HepG2 (cell line): ENCODE results near the gene NXT2. TPM values are rescaled to one million over a fixed set of nuclear protein-coding genes. Genes with fewer than 3 reads are reported as not detected.

Experiments
- AGO2 ChIP-seq: fragments of 200-400 bp; formaldehyde crosslinking; optimal IDR thresholded peaks from 2 replicates; pipeline ENCODE3; 2017; ENCODE audit warnings: mild to moderate bottlenecking, low read depth, low read length, moderate library complexity
- CBX2 ChIP-seq, 2 experiments: fragments of 200-600 bp in 1 of 2; sonication (generic); formaldehyde crosslinking in 1 of 2; IDR thresholded peaks; 2 replicates each; pipeline versions ENCODE4 v1.7.0 to v1.8.1; 2018 to 2022; ENCODE audit warnings: low read depth in 2 of 2, low read length in 1 of 2, mild to moderate bottlenecking in 1 of 2, missing genetic modification reagents in 1 of 2
- ERF ChIP-seq: IDR thresholded peaks from 2 replicates; pipeline ENCODE4 v1.6.1; 2018; ENCODE audit warnings: missing biosample characterization, missing genetic modification reagents
- GABPB1 ChIP-seq: IDR thresholded peaks from 2 replicates; pipeline ENCODE4 v1.6.1; 2016; ENCODE audit warnings: mild to moderate bottlenecking, missing genetic modification reagents, moderate library complexity, missing compliant biosample characterization
- PHF8 ChIP-seq: sonication (generic); formaldehyde crosslinking; IDR thresholded peaks from 2 replicates; pipeline ENCODE4 v1.5.0; 2020; ENCODE audit warnings: missing genetic modification reagents
- RBFOX2 ChIP-seq: fragments of 200-400 bp; formaldehyde crosslinking; IDR thresholded peaks from 2 replicates; pipeline ENCODE4 v1.6.1; 2017; ENCODE audit warnings: low read depth, mild to moderate bottlenecking, low read length
- SATB2 ChIP-seq: sonication (generic); formaldehyde crosslinking; IDR thresholded peaks from 2 replicates; pipeline ENCODE4 v1.5.0; 2020; ENCODE audit warnings: missing genetic modification reagents
- SP5 ChIP-seq: IDR thresholded peaks from 2 replicates; pipeline ENCODE4 v1.6.1; 2016; ENCODE audit warnings: low read depth, borderline replicate concordance
- ZNF205 ChIP-seq: IDR thresholded peaks from 2 replicates; pipeline ENCODE4 v1.6.1; 2018; ENCODE audit warnings: missing biosample characterization, missing genetic modification reagents
- ZNF768 ChIP-seq: sonication (generic); formaldehyde crosslinking; IDR thresholded peaks from 2 replicates; pipeline ENCODE4 v1.4.0; 2020; ENCODE audit warnings: missing genetic modification reagents
- polyA plus RNA-seq, 8 experiments: library from polyadenylated mRNA; depleted of rRNA in 3 of 8; stranded (reverse) in 7 of 8; unstranded in 1 of 8; fragments of >200 nt; fragmentation: Illumina TruSeq in 4 of 8; extraction: Trizol in 4 of 8; gene quantifications; 2 replicates each; pipeline versions ENCODE4 v1.2.1 to v1.2.3, GENCODE V29; 2011 to 2016; ENCODE audit warnings: low read depth in 4 of 8, missing spikeins in 1 of 8, mixed read lengths in 1 of 8; ENCODE audit not compliant: insufficient read depth in 1 of 8
- total RNA-seq, 5 experiments: library from RNA; depleted of rRNA; stranded (reverse); fragments of >200 nt; fragmentation: Illumina TruSeq; extraction: Trizol; gene quantifications; 2 replicates each; pipeline ENCODE4 v1.2.3, GENCODE V29; 2016; ENCODE audit warnings: low read depth in 1 of 5
- TF ChIP-seq, protein P1 (sequence below): sonication (generic); formaldehyde crosslinking; IDR thresholded peaks from 2 replicates; pipeline ENCODE4 v1.5.0; 2020; ENCODE audit warnings: missing genetic modification reagents, mild to moderate bottlenecking, borderline replicate concordance
- TF ChIP-seq, protein P2 (sequence below): IDR thresholded peaks from 2 replicates; pipeline ENCODE4 v1.6.1; 2016; ENCODE audit warnings: low read depth
- TF ChIP-seq, protein P3 (sequence below): sonication (generic); formaldehyde crosslinking; IDR thresholded peaks from 2 replicates; pipeline ENCODE4 v1.8.0; 2022; ENCODE audit warnings: missing genetic modification reagents, mild to moderate bottlenecking, borderline replicate concordance
- TF ChIP-seq, protein P4 (sequence below): sonication (generic); formaldehyde crosslinking; IDR thresholded peaks from 2 replicates; pipeline ENCODE4 v1.9.0; 2021; ENCODE audit warnings: missing genetic modification reagents, mild to moderate bottlenecking, borderline replicate concordance
- TF ChIP-seq, protein P5 (sequence below): sonication (generic); formaldehyde crosslinking; IDR thresholded peaks from 2 replicates; pipeline ENCODE4 v1.5.0; 2020; ENCODE audit warnings: missing genetic modification reagents
- TF ChIP-seq, protein P6 (sequence below): IDR thresholded peaks from 2 replicates; pipeline ENCODE4 v1.6.1; 2016
- TF ChIP-seq, protein P7 (sequence below): sonication (generic); formaldehyde crosslinking; IDR thresholded peaks from 2 replicates; pipeline ENCODE4 v1.5.0; 2020; ENCODE audit warnings: mild to moderate bottlenecking, missing genetic modification reagents

Gene NXT2
- total and polyA plus RNA-seq, 2 of the 13 experiments (the other 11 are each of a cell fraction or from before 2014, with no cell fraction given): 9.5 to 14.9 TPM

DNA sequence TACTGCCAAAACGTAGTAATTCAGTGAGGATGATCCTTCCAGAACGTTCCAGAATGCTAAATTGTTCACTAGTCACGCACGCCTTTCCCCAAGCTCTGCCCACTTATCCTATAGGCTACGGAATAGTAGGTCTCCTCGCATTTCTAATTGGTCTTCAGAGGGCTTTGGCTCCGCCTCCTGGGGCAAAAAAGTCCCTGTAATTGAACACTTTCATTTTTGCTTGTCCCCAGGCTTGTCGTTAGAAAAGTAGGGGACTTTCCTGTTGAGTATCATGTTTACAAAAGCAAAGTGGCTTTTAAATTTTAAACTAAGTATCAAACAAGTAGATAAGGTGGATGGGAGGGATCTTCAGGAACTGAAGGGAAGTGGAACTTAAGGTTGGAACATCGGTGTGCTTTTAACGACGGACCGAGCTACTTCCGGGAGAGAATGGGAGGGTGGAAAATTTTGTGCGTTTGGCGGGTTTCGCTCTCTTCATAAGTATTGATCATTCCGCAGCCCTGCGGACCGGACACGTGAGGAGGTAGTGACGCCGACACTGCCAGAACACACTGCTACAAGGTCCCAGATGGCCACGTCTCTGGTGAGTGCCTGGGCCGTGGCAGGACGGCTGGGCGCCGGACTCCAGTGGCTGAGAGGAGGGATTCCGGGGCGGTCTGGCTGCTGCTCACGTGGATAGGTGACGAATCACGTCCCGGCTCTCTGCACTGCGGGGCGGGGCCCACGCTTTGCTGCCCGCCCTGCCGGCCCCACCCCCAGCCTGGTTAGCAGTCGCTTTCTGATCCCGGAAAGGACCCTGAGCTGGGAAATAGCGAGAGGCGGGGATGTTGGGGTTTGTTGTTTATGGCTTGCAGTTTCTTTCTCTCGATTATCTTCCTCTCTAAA is at the start of gene NXT2 (continued):
- TF ChIP-seq CBX2 (IDR thresholded peaks at IDR 0.05; ENCODE audit: low read depth, low read length) (no peak), CBX2 (CRISPR knock-in tag; IDR thresholded peaks at IDR 0.05; ENCODE audit: low read depth) (no peak), ZNF205 (no peak), SP5 (CRISPR knock-in tag) (no peak), ZNF768 (CRISPR knock-in tag) (peak; percentile 22; the same call in 1 of the 2 replicates), RBFOX2 (peak; percentile 88), GABPB1 (CRISPR knock-in tag) (peak; percentile 95), PHF8 (CRISPR knock-in tag) (peak; percentile 79), SATB2 (CRISPR knock-in tag) (no peak), ERF (peak; percentile 32; the same call in 1 of the 2 replicates), AGO2 (peak; percentile 20)
- TF ChIP-seq, protein P1, sequence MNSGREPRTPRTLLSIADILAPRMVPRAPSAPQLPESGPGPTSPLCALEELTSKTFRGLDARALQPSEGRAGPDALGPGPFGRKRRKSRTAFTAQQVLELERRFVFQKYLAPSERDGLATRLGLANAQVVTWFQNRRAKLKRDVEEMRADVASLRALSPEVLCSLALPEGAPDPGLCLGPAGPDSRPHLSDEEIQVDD (CRISPR knock-in tag): no peak
- TF ChIP-seq, protein P2, sequence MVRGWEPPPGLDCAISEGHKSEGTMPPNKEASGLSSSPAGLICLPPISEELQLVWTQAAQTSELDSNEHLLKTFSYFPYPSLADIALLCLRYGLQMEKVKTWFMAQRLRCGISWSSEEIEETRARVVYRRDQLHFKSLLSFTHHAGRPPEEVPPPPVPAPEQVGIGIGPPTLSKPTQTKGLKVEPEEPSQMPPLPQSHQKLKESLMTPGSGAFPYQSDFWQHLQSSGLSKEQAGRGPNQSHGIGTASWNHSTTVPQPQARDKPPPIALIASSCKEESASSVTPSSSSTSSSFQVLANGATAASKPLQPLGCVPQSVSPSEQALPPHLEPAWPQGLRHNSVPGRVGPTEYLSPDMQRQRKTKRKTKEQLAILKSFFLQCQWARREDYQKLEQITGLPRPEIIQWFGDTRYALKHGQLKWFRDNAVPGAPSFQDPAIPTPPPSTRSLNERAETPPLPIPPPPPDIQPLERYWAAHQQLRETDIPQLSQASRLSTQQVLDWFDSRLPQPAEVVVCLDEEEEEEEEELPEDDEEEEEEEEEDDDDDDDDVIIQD (CRISPR knock-in tag): no peak
- TF ChIP-seq, protein P3, sequence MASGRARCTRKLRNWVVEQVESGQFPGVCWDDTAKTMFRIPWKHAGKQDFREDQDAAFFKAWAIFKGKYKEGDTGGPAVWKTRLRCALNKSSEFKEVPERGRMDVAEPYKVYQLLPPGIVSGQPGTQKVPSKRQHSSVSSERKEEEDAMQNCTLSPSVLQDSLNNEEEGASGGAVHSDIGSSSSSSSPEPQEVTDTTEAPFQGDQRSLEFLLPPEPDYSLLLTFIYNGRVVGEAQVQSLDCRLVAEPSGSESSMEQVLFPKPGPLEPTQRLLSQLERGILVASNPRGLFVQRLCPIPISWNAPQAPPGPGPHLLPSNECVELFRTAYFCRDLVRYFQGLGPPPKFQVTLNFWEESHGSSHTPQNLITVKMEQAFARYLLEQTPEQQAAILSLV (CRISPR knock-in tag): 0 out of 2 replicates have a peak, but pooled peaks have one; percentile 42
- TF ChIP-seq, protein P4, sequence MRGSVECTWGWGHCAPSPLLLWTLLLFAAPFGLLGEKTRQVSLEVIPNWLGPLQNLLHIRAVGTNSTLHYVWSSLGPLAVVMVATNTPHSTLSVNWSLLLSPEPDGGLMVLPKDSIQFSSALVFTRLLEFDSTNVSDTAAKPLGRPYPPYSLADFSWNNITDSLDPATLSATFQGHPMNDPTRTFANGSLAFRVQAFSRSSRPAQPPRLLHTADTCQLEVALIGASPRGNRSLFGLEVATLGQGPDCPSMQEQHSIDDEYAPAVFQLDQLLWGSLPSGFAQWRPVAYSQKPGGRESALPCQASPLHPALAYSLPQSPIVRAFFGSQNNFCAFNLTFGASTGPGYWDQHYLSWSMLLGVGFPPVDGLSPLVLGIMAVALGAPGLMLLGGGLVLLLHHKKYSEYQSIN (CRISPR knock-in tag): no peak
- TF ChIP-seq, protein P5, sequence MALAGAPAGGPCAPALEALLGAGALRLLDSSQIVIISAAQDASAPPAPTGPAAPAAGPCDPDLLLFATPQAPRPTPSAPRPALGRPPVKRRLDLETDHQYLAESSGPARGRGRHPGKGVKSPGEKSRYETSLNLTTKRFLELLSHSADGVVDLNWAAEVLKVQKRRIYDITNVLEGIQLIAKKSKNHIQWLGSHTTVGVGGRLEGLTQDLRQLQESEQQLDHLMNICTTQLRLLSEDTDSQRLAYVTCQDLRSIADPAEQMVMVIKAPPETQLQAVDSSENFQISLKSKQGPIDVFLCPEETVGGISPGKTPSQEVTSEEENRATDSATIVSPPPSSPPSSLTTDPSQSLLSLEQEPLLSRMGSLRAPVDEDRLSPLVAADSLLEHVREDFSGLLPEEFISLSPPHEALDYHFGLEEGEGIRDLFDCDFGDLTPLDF: peak; percentile 32; the same call in 1 of the 2 replicates
- TF ChIP-seq, protein P6, sequence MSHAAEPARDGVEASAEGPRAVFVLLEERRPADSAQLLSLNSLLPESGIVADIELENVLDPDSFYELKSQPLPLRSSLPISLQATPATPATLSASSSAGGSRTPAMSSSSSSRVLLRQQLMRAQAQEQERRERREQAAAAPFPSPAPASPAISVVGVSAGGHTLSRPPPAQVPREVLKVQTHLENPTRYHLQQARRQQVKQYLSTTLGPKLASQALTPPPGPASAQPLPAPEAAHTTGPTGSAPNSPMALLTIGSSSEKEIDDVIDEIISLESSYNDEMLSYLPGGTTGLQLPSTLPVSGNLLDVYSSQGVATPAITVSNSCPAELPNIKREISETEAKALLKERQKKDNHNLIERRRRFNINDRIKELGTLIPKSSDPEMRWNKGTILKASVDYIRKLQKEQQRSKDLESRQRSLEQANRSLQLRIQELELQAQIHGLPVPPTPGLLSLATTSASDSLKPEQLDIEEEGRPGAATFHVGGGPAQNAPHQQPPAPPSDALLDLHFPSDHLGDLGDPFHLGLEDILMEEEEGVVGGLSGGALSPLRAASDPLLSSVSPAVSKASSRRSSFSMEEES (CRISPR knock-in tag): peak; percentile 58; the same call in 1 of the 2 replicates
- TF ChIP-seq, protein P7, sequence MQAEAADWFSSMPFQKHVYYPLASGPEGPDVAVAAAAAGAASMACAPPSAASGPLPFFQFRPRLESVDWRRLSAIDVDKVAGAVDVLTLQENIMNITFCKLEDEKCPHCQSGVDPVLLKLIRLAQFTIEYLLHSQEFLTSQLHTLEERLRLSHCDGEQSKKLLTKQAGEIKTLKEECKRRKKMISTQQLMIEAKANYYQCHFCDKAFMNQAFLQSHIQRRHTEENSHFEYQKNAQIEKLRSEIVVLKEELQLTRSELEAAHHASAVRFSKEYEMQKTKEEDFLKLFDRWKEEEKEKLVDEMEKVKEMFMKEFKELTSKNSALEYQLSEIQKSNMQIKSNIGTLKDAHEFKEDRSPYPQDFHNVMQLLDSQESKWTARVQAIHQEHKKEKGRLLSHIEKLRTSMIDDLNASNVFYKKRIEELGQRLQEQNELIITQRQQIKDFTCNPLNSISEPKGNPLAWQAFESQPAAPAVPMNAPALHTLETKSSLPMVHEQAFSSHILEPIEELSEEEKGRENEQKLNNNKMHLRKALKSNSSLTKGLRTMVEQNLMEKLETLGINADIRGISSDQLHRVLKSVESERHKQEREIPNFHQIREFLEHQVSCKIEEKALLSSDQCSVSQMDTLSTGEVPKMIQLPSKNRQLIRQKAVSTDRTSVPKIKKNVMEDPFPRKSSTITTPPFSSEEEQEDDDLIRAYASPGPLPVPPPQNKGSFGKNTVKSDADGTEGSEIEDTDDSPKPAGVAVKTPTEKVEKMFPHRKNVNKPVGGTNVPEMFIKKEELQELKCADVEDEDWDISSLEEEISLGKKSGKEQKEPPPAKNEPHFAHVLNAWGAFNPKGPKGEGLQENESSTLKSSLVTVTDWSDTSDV (CRISPR knock-in tag): no peak
